Neural progenitor cell (in vitro differentiated cells): ENCODE results near the gene EGFR. TPM values are rescaled to one million over a fixed set of nuclear protein-coding genes. Genes with fewer than 3 reads are reported as not detected.

Source experiments
- DNase-seq: peaks from one replicate; pipeline ENCODE4 v3.0.0-alpha.2; 2016; ENCODE audit warnings: low spot score
- H2AFZ ChIP-seq: fragments of 200-600 bp; sonication (generic); replicated peaks from 2 replicates; pipeline ENCODE4 v1.6.1; 2016; ENCODE audit warnings: antibody characterized with exemption
- H3F3A ChIP-seq: fragments of 200-600 bp; sonication (generic); 2 replicates; pipeline ENCODE4 v1.6.1; 2016; ENCODE audit warnings: antibody characterized with exemption, low read depth
- H3K27ac ChIP-seq: fragments of 200-600 bp; sonication (generic); 2 replicates; pipeline ENCODE4 v1.5.1; 2016; ENCODE audit warnings: mild to moderate bottlenecking
- H3K27me3 ChIP-seq: fragments of 200-600 bp; sonication (generic); 2 replicates; pipeline ENCODE4 v1.6.1; 2016; ENCODE audit warnings: mild to moderate bottlenecking, moderate library complexity
- H3K36me3 ChIP-seq: fragments of 200-600 bp; sonication (generic); 2 replicates; pipeline ENCODE4 v1.5.1; 2016
- H3K4me1 ChIP-seq: fragments of 200-600 bp; sonication (generic); 2 replicates; pipeline ENCODE4 v1.6.1; 2016; ENCODE audit warnings: mixed run types
- H3K4me2 ChIP-seq: fragments of 200-600 bp; sonication (generic); 2 replicates; pipeline ENCODE4 v1.6.1; 2016
- H3K4me3 ChIP-seq: fragments of 200-600 bp; sonication (generic); 2 replicates; pipeline ENCODE4 v1.5.1; 2016
- H3K79me2 ChIP-seq: fragments of 200-600 bp; sonication (generic); 2 replicates; pipeline ENCODE4 v1.6.1; 2016; ENCODE audit warnings: low read depth
- H3K9ac ChIP-seq: fragments of 200-600 bp; sonication (generic); 2 replicates; pipeline ENCODE4 v1.6.1; 2016
- H3K9me3 ChIP-seq: fragments of 200-600 bp; sonication (generic); 2 replicates; pipeline ENCODE4 v1.5.1; 2016; ENCODE audit warnings: low read depth
- H4K20me1 ChIP-seq: fragments of 200-600 bp; sonication (generic); 2 replicates; pipeline ENCODE4 v1.6.1; 2016; ENCODE audit warnings: low read depth
- H3K27ac Mint-ChIP-seq: 3 replicates; pipeline ENCODE4 v1.8.0; 2021; ENCODE audit warnings: mixed read lengths
- H3K27me3 Mint-ChIP-seq: 2 replicates; pipeline ENCODE4 v1.8.0; 2022; ENCODE audit warnings: low read depth, mild to moderate bottlenecking, inconsistent platforms, moderate library complexity, mixed read lengths; ENCODE audit not compliant: insufficient read depth
- H3K36me3 Mint-ChIP-seq: 3 replicates; pipeline ENCODE4 v1.8.0; 2021; ENCODE audit warnings: mixed read lengths
- H3K4me1 Mint-ChIP-seq: 3 replicates; pipeline ENCODE4 v1.8.0; 2021; ENCODE audit warnings: mixed read lengths
- H3K4me3 Mint-ChIP-seq: 3 replicates; pipeline ENCODE4 v1.8.0; 2021; ENCODE audit warnings: mild to moderate bottlenecking, moderate library complexity, mixed read lengths
- H3K9me3 Mint-ChIP-seq: 3 replicates; pipeline ENCODE4 v1.8.0; 2020; ENCODE audit warnings: mixed read lengths
- CTCF ChIP-seq: fragments of 200-600 bp; sonication (generic); IDR thresholded peaks from 2 replicates; pipeline ENCODE4 v1.5.1; 2017; ENCODE audit warnings: antibody characterized with exemption, mild to moderate bottlenecking
- EZH2 ChIP-seq: fragments of 200-600 bp; sonication (generic); IDR thresholded peaks from 2 replicates; pipeline ENCODE4 v1.6.1; 2017; ENCODE audit warnings: antibody characterized with exemption, mild to moderate bottlenecking, moderate library complexity
- EZH2phosphoT487 ChIP-seq: fragments of 200-600 bp; sonication (generic); IDR thresholded peaks from 2 replicates; pipeline ENCODE4 v1.6.1; 2017; ENCODE audit warnings: antibody characterized with exemption
- total RNA-seq: library from RNA; depleted of rRNA; stranded (reverse); fragments of >200 nt; gene quantifications from 2 replicates; pipeline ENCODE4 v1.2.3, GENCODE V29; 2015; ENCODE audit warnings: low replicate concordance

Gene EGFR
- total RNA-seq, 1 donor from 2014 or later = 4.6 TPM

GRCh38 chr7:55081472-55082227 is 62.8 kb downstream of the EGFR start:
- H3K4me1 ChIP-seq = peaks cover 6% of the 10 kb centered on the region
- TF ChIP-seq EZH2phosphoT487 = no peak
- no peak for TF ChIP-seq CTCF
- TF ChIP-seq EZH2 = no peak
- no peaks in the 10 kb centered on the region for H3K9me3 ChIP-seq
- Mint-ChIP-seq H3K27ac (no peak overlapping the region), H3K4me3 (no peak overlapping the region), H3K36me3 (peaks cover 4% of the 10 kb centered on the region), H3K27me3 (peaks cover 5% of the 10 kb centered on the region), H3K9me3 (no peaks in the 10 kb centered on the region), H3K4me1 (peaks cover 48% of the 10 kb centered on the region)
- no peak overlapping the region for H3K27ac ChIP-seq
- H3F3A ChIP-seq = no peaks in the 10 kb centered on the region
- H2AFZ ChIP-seq = no peak overlapping the region
- no peaks in the 10 kb centered on the region for H3K79me2 ChIP-seq
- H3K9ac ChIP-seq = no peak overlapping the region
- H3K4me2 ChIP-seq = no peak overlapping the region
- no peak for DNase-seq
- H3K36me3 ChIP-seq = no peaks in the 10 kb centered on the region
- no peak overlapping the region for H3K4me3 ChIP-seq
- no peaks in the 10 kb centered on the region for H4K20me1 ChIP-seq
- no peaks in the 10 kb centered on the region for H3K27me3 ChIP-seq

DNA sequence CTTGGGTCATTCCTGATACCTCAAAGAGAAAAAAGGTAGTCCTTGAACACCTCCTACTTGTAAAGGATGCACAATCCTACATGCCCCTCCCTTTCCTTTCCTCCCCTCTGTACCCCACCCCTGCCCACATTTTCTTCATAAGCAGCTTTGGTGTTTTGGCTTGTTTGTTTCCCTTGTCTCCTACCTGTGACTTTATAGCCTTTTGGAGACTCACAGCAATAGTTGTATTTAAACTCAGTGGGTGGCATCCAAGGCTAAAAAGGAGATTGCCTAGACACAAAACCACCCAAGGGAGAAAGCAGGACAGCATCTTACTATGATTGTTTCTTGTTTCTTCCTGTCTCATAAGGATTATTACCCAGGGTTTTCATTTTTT is 63.4 kb downstream of the EGFR start:
- H3K4me3 ChIP-seq = no peak overlapping the region
- H4K20me1 ChIP-seq = no peaks in the 10 kb centered on the region
- H3K9ac ChIP-seq = no peak overlapping the region
- no peaks in the 10 kb centered on the region for H3K27me3 ChIP-seq
- no peak overlapping the region for H3K27ac ChIP-seq
- H3K27me3 Mint-ChIP-seq = peaks cover 5% of the 10 kb centered on the region
- H3K4me1 ChIP-seq = peaks cover 6% of the 10 kb centered on the region
- no peaks in the 10 kb centered on the region for H3K9me3 ChIP-seq
- peaks cover 4% of the 10 kb centered on the region for H3K36me3 Mint-ChIP-seq
- H3K9me3 Mint-ChIP-seq = no peaks in the 10 kb centered on the region
- peaks cover 51% of the 10 kb centered on the region for H3K4me1 Mint-ChIP-seq
- H3K27ac Mint-ChIP-seq = no peak overlapping the region
- TF ChIP-seq EZH2phosphoT487 = no peak
- no peak for TF ChIP-seq EZH2
- no peak for TF ChIP-seq CTCF
- H3K4me3 Mint-ChIP-seq = no peak overlapping the region
- H3K79me2 ChIP-seq = no peaks in the 10 kb centered on the region
- DNase-seq = no peak
- no peaks in the 10 kb centered on the region for H3K36me3 ChIP-seq
- H3K4me2 ChIP-seq = no peak overlapping the region
- no peak overlapping the region for H2AFZ ChIP-seq
- H3F3A ChIP-seq = no peaks in the 10 kb centered on the region

GRCh38 chr7:55083206-55083605 is 64.4 kb downstream of the EGFR start:
- Histone ChIP-seq H3K4me2 (no peak overlapping the region), H3K4me3 (no peak overlapping the region), H3K9me3 (no peaks in the 10 kb centered on the region), H4K20me1 (no peaks in the 10 kb centered on the region), H3K27me3 (no peaks in the 10 kb centered on the region), H3K27ac (no peak overlapping the region), H2AFZ (no peak overlapping the region), H3K9ac (no peak overlapping the region), H3F3A (no peaks in the 10 kb centered on the region), H3K79me2 (no peaks in the 10 kb centered on the region), H3K4me1 (peaks cover 6% of the 10 kb centered on the region), H3K36me3 (no peaks in the 10 kb centered on the region)
- TF ChIP-seq EZH2phosphoT487 = no peak
- no peak for TF ChIP-seq CTCF
- no peak for TF ChIP-seq EZH2
- Mint-ChIP-seq H3K4me3 (no peak overlapping the region), H3K27me3 (peaks cover 2% of the 10 kb centered on the region), H3K36me3 (no peaks in the 10 kb centered on the region), H3K9me3 (no peaks in the 10 kb centered on the region), H3K4me1 (peaks cover 44% of the 10 kb centered on the region), H3K27ac (no peak overlapping the region)
- DNase-seq = no peak
